H1 (cell line): ENCODE data around the gene HES7. TPM values are rescaled to one million over a fixed set of nuclear protein-coding genes. Genes with fewer than 3 reads are reported as not detected.

Source experiments
- CTCF ChIA-PET: fragments of 300-600 bp; sonication (Branson Sonifier 250); formaldehyde crosslinking; loops from one replicate; lab custom pipeline; 2021; ENCODE audit not compliant: partially characterized antibody; lab: Charles Lee
- POLR2A ChIA-PET: fragments of 300-600 bp; sonication (Branson Sonifier 250); formaldehyde crosslinking; loops from one replicate; lab custom pipeline; 2021; ENCODE audit warnings: inconsistent platforms; ENCODE audit not compliant: partially characterized antibody; lab: Charles Lee
- DNase-seq, 2 experiments: peaks; one replicate each; pipeline versions ENCODE4 v3.0.0 to v3.0.0-alpha.2; 2010 to 2022; ENCODE audit warnings: low spot score in 2 of 2, low read depth in 1 of 2, mixed read lengths in 1 of 2
- FAIRE-seq: peaks from 2 replicates; lab custom pipeline; 2011; peaks lifted over from hg19 to GRCh38; lab: Jason Lieb, UNC
- H2AFZ ChIP-seq: 2 replicates; pipeline ENCODE4 v1.8.1; 2012; ENCODE audit warnings: low read length, inconsistent platforms
- H2AK5ac ChIP-seq: 2 replicates; pipeline ENCODE4 v1.6.1; 2013; ENCODE audit warnings: low read depth, low read length
- H2BK120ac ChIP-seq: replicated peaks from 2 replicates; pipeline ENCODE3; 2013; ENCODE audit warnings: low read depth, low read length, inconsistent platforms
- H2BK12ac ChIP-seq: 2 replicates; pipeline ENCODE4 v1.6.1; 2013; ENCODE audit warnings: low read depth, low read length
- H2BK15ac ChIP-seq: 2 replicates; pipeline ENCODE4 v1.6.1; 2013; ENCODE audit warnings: low read length
- H2BK20ac ChIP-seq: 2 replicates; pipeline ENCODE4 v1.6.1; 2013; ENCODE audit warnings: low read length
- H2BK5ac ChIP-seq: 2 replicates; pipeline ENCODE4 v1.6.1; 2013; ENCODE audit warnings: low read depth, low read length
- H3K14ac ChIP-seq: 2 replicates; pipeline ENCODE4 v1.6.1; 2013; ENCODE audit warnings: inconsistent platforms; ENCODE audit not compliant: insufficient read length
- H3K18ac ChIP-seq: 2 replicates; pipeline ENCODE4 v1.6.1; 2013; ENCODE audit warnings: low read length; ENCODE audit errors: extremely low read depth
- H3K23ac ChIP-seq: 2 replicates; pipeline ENCODE4 v1.6.1; 2013; ENCODE audit warnings: inconsistent platforms; ENCODE audit not compliant: insufficient read length
- H3K23me2 ChIP-seq: 2 replicates; pipeline ENCODE4 v1.6.1; 2013; ENCODE audit warnings: low read depth, low read length
- H3K27ac ChIP-seq: 2 replicates; pipeline ENCODE4 v1.6.1; 2011; ENCODE audit warnings: low read depth, low read length, inconsistent platforms
- H3K27me3 ChIP-seq, 4 experiments: replicated peaks in 1 of 4; 1 replicate in 1 of 4; 2 replicates in 3 of 4; pipeline versions ENCODE4 v1.6.1 to v1.8.1; 2011 to 2013; ENCODE audit warnings: low read length in 3 of 4, mild to moderate bottlenecking in 3 of 4, inconsistent platforms in 2 of 4, mixed read lengths in 2 of 4, moderate library complexity in 1 of 4; ENCODE audit not compliant: control insufficient read depth in 3 of 4, insufficient read depth in 3 of 4; ENCODE audit errors: extremely low read depth in 1 of 4
- H3K36me3 ChIP-seq, 4 experiments: 2 replicates each; pipeline versions ENCODE4 v1.6.1 to v1.8.1; 2011 to 2013; ENCODE audit warnings: mild to moderate bottlenecking in 4 of 4, low read length in 3 of 4, moderate library complexity in 2 of 4, control low read depth in 1 of 4, inconsistent platforms in 1 of 4; ENCODE audit not compliant: insufficient read depth in 4 of 4, control insufficient read depth in 2 of 4
- H3K4ac ChIP-seq: replicated peaks from 2 replicates; pipeline ENCODE3; 2013; ENCODE audit warnings: low read length, low read depth, mixed read lengths, inconsistent platforms; ENCODE audit not compliant: insufficient read length
- H3K4me1 ChIP-seq, 4 experiments: replicated peaks in 1 of 4; 1 replicate in 1 of 4; 2 replicates in 3 of 4; pipeline versions ENCODE4 v1.6.1 to v1.8.1; 2011 to 2013; ENCODE audit warnings: low read length in 3 of 4, inconsistent platforms in 2 of 4, mixed read lengths in 1 of 4; ENCODE audit not compliant: insufficient read depth in 4 of 4, control insufficient read depth in 3 of 4
- H3K4me2 ChIP-seq, 2 experiments: 2 replicates each; pipeline versions ENCODE4 v1.6.1 to v1.8.1; 2011 to 2013; ENCODE audit warnings: low read depth in 2 of 2, low read length in 2 of 2, control low read depth in 1 of 2, inconsistent platforms in 1 of 2, mild to moderate bottlenecking in 1 of 2; ENCODE audit not compliant: insufficient read depth in 1 of 2
- H3K4me3 ChIP-seq, 4 experiments: fragments of 200-600, 300-600 bp in 1 of 4; sonication (generic), shearing (Covaris generic), sonication (Bioruptor Twin) in 1 of 4; 2 replicates each; pipeline versions ENCODE4 v1.5.1 to v1.8.1; 2011 to 2016; ENCODE audit warnings: low read length in 4 of 4, low read depth in 3 of 4, control low read depth in 2 of 4, inconsistent platforms in 2 of 4, mild to moderate bottlenecking in 2 of 4, mixed read lengths in 1 of 4, moderate library complexity in 1 of 4; ENCODE audit not compliant: insufficient read depth in 2 of 4; ENCODE audit errors: extremely low read depth in 1 of 4
- H3K56ac ChIP-seq: replicated peaks from 2 replicates; pipeline ENCODE3; 2013; ENCODE audit warnings: low read depth, mild to moderate bottlenecking, mixed read lengths, low read length, inconsistent platforms; ENCODE audit not compliant: insufficient read length
- H3K79me1 ChIP-seq: 2 replicates; pipeline ENCODE4 v1.6.1; 2013; ENCODE audit warnings: low read depth, low read length, control low read depth
- H3K79me2 ChIP-seq, 2 experiments: 2 replicates each; pipeline versions ENCODE4 v1.6.1 to v1.8.1; 2012 to 2013; ENCODE audit warnings: low read length in 2 of 2, mild to moderate bottlenecking in 2 of 2, inconsistent platforms in 1 of 2; ENCODE audit not compliant: insufficient read depth in 2 of 2, control insufficient read depth in 1 of 2
- H3K9ac ChIP-seq, 4 experiments: replicated peaks in 1 of 4; 1 replicate in 1 of 4; 2 replicates in 3 of 4; pipeline versions ENCODE4 v1.6.1 to v1.8.1; 2011 to 2013; ENCODE audit warnings: low read depth in 3 of 4, low read length in 3 of 4, control low read depth in 2 of 4, mild to moderate bottlenecking in 2 of 4, moderate library complexity in 2 of 4, inconsistent platforms in 1 of 4; ENCODE audit errors: extremely low read depth in 1 of 4
- H3K9me3 ChIP-seq, 2 experiments: 2 replicates each; pipeline versions ENCODE4 v1.6.1 to v1.8.1; 2012 to 2013; ENCODE audit warnings: mild to moderate bottlenecking in 2 of 2, moderate library complexity in 2 of 2, control low read depth in 1 of 2, inconsistent platforms in 1 of 2, low read depth in 1 of 2, low read length in 1 of 2, mixed read lengths in 1 of 2; ENCODE audit not compliant: insufficient read depth in 2 of 2
- H4K20me1 ChIP-seq, 2 experiments: replicated peaks in 1 of 2; 2 replicates each; pipeline versions ENCODE3 to v1.8.1; 2011 to 2013; ENCODE audit warnings: inconsistent platforms in 2 of 2, low read length in 2 of 2, mild to moderate bottlenecking in 1 of 2; ENCODE audit not compliant: insufficient read depth in 2 of 2, control insufficient read depth in 1 of 2
- H4K5ac ChIP-seq: 2 replicates; pipeline ENCODE4 v1.6.1; 2013; ENCODE audit warnings: low read length, low read depth, mixed read lengths, inconsistent platforms; ENCODE audit not compliant: insufficient read length
- H4K8ac ChIP-seq: 2 replicates; pipeline ENCODE4 v1.8.0; 2013; ENCODE audit warnings: mild to moderate bottlenecking, moderate library complexity, low read length, inconsistent platforms; ENCODE audit not compliant: insufficient read depth; ENCODE audit errors: extremely low read depth
- H4K91ac ChIP-seq: replicated peaks from 2 replicates; pipeline ENCODE3; 2013; ENCODE audit warnings: low read length, mixed read lengths, inconsistent platforms; ENCODE audit not compliant: insufficient read length
- ASH2L ChIP-seq: fragments of 200-600, 300-600 bp; sonication (generic); IDR thresholded peaks from one replicate; pipeline ENCODE4 v1.7.1; 2017; ENCODE audit warnings: low read length
- NANOG ChIP-seq: IDR thresholded peaks from 2 replicates; pipeline ENCODE4 v1.6.1; 2011; ENCODE audit warnings: low read length, low read depth, mild to moderate bottlenecking, inconsistent platforms; ENCODE audit not compliant: insufficient read depth, poor library complexity, severe bottlenecking
- POLR2A ChIP-seq, 2 experiments: IDR thresholded peaks; 1 replicate in 1 of 2; 2 replicates in 1 of 2; pipeline ENCODE4 v1.6.1; 2011; ENCODE audit warnings: low read depth in 2 of 2, low read length in 2 of 2, mild to moderate bottlenecking in 2 of 2; ENCODE audit errors: control extremely low read depth in 1 of 2
- USF2 ChIP-seq: IDR thresholded peaks from 2 replicates; pipeline ENCODE4 v1.6.1; 2011; ENCODE audit warnings: low read length, improper control_type of control experiment
- WGBS, 2 experiments: shearing (Covaris generic) in 1 of 2; methylation state at CpG; one replicate each; pipeline versions ENCODE4 v1.1.6 to v1.1.7; 2013 to 2015; ENCODE audit warnings: low lambda C conversion rate in 2 of 2, mixed read lengths in 2 of 2, inconsistent platforms in 1 of 2, low coverage in 1 of 2, missing lambda C conversion rate in 1 of 2; ENCODE audit not compliant: insufficient replicate concordance in 2 of 2, insufficient coverage in 1 of 2, insufficient read length in 1 of 2; ENCODE audit errors: extremely low coverage in 1 of 2, missing lambda C conversion rate in 1 of 2; 5-methylcytosine and 5-hydroxymethylcytosine counted together
- polyA plus RNA-seq, 7 experiments: library from polyadenylated mRNA; depleted of rRNA in 3 of 7; stranded (reverse) in 5 of 7; unstranded in 2 of 7; fragments of >200 nt in 5 of 7; fragments of 200-250 nt in 2 of 7; gene quantifications; 1 replicate in 5 of 7; 2 replicates in 1 of 7; 4 replicates in 1 of 7; pipeline versions ENCODE4 v1.2.1 to v1.2.3, GENCODE V29; 2011 to 2013; ENCODE audit warnings: missing spikeins in 2 of 7, mixed read lengths in 2 of 7
- total RNA-seq: library from RNA; stranded (reverse); fragmentation: NEBNext Ultra II Directional; extraction: Animal tissue kit (Norgen Biotek cat#: 25700); gene quantifications from 2 replicates; pipeline ENCODE4 v1.2.1, GENCODE V29; 2021

Gene HES7
- total and polyA plus RNA-seq, 2 of the 8 experiments (the other 6 are each of a cell fraction or from before 2014, with no cell fraction given), result 0.20 to 0.32 TPM

- H3K23me2 ChIP-seq, result peaks cover 21% of the 10 kb centered on the region
- peak overlapping the region; percentile 84 for H3K27ac ChIP-seq
- no peaks in the 10 kb centered on the region for H3K27me3 ChIP-seq
- H3K4ac ChIP-seq, result no peak overlapping the region
- H3K4me2 ChIP-seq, result peak overlapping the region; percentile 96 to 100
- H3K56ac ChIP-seq, result no peak overlapping the region
- H3K79me1 ChIP-seq, result peaks cover 7% of the 10 kb centered on the region; the same call in 1 of the 2 replicates
- H2AK5ac ChIP-seq, result no peak overlapping the region
- peak overlapping the region; percentile 22 to 76 (median 36); a peak in 7 of 8 replicates for H3K4me3 ChIP-seq
- peaks cover 0 to 13% of the 10 kb centered on the region in 2 experiments for H4K20me1 ChIP-seq
- no peaks in the 10 kb centered on the region for H3K9me3 ChIP-seq
- H4K91ac ChIP-seq, result no peak overlapping the region
- H2AFZ ChIP-seq, result no peak overlapping the region
- peak overlapping the region; percentile 83; the same call in 1 of the 2 replicates for H4K8ac ChIP-seq
- H3K79me2 ChIP-seq, result peaks cover 0 to 5% of the 10 kb centered on the region in 2 experiments; a peak in 1 of 4 replicates
- peaks cover 1 to 4% (median 3%) of the 10 kb centered on the region in 4 experiments; a peak in 4 of 8 replicates for H3K36me3 ChIP-seq
- 0 out of 2 replicates have a peak overlapping the region, but pooled peaks have one; percentile 24 for H2BK5ac ChIP-seq
- H2BK20ac ChIP-seq, result no peak overlapping the region
- 58% methylated on average over 10 of the region's 11 CpGs; no CpG with 5 or more reads in 1 of the 2 experiments for WGBS, 2 experiments
- no peak overlapping the region for H2BK15ac ChIP-seq
- ChIA-PET CTCF (interaction anchor here (1.2 to 10.3 kb wide), 3 partner anchors 12 to 40 kb away, joined by 3 to 133 read pairs (median 4); no protein-coding TSS in a partner anchor), POLR2A (interaction anchor here (0.7 to 15.7 kb wide), 10 partner anchors 8 to 468 kb away, joined by 3 to 289 read pairs (median 8); partner anchors contain the start of genes ALOXE3, AURKB, HES7 and TMEM107)
- peak overlapping the region in 3 of 4 experiments; percentile 22 to 45 (median 42); a peak in 5 of 7 replicates for H3K9ac ChIP-seq
- H3K18ac ChIP-seq, result no peak overlapping the region
- H3K23ac ChIP-seq, result no peak overlapping the region
- no peak overlapping the region for H4K5ac ChIP-seq
- H2BK12ac ChIP-seq, result peak overlapping the region; percentile 91; the same call in 1 of the 2 replicates
- no peak overlapping the region for H3K14ac ChIP-seq
- H3K4me1 ChIP-seq, result peaks cover 12 to 33% (median 19%) of the 10 kb centered on the region in 4 experiments
- no peak for DNase-seq
- H2BK120ac ChIP-seq, result no peak overlapping the region
- TF ChIP-seq ASH2L, result peak; percentile 6
- no peak for TF ChIP-seq NANOG
- TF ChIP-seq POLR2A (IDR thresholded peaks at IDR 0.05; ENCODE audit: control extremely low read depth in 1 of 2, low read depth in 2 of 2, low read length in 2 of 2), result peak; percentile 3 to 4; a peak in 1 of 3 replicates
- no peak for TF ChIP-seq USF2
- FAIRE-seq, result no peak
Observed at GRCh38 chr17:8154608-8155155, 30.8 kb upstream of the HES7 start.
